DOHH2 (cell line): ENCODE measurements around the gene RNF4.

Experiments
- H3F3A ChIP-seq: fragments of 200-600 bp; sonication (generic), shearing (Covaris generic); 2 replicates; pipeline ENCODE4 v1.6.0; 2016; ENCODE audit warnings: antibody characterized with exemption, mild to moderate bottlenecking; ENCODE audit not compliant: control insufficient read depth, insufficient read depth
- H3K27ac ChIP-seq: fragments of 200-600 bp; sonication (generic); 2 replicates; pipeline ENCODE4 v1.5.1; 2014; ENCODE audit warnings: low read depth, mild to moderate bottlenecking, low read length, moderate library complexity
- H3K27me3 ChIP-seq: fragments of 200-600 bp; sonication (generic); 2 replicates; pipeline ENCODE4 v1.6.1; 2014; ENCODE audit warnings: mild to moderate bottlenecking, low read length, mixed read lengths; ENCODE audit not compliant: control insufficient read depth
- H3K36me3 ChIP-seq: fragments of 200-600 bp; sonication (generic); 2 replicates; pipeline ENCODE4 v1.6.1; 2014; ENCODE audit warnings: mild to moderate bottlenecking, low read length, moderate library complexity, mixed read lengths; ENCODE audit not compliant: control insufficient read depth
- H3K4me1 ChIP-seq: fragments of 200-600 bp; sonication (generic); 2 replicates; pipeline ENCODE4 v1.6.1; 2014; ENCODE audit warnings: mild to moderate bottlenecking, low read length, mixed read lengths; ENCODE audit not compliant: control insufficient read depth
- H3K4me2 ChIP-seq: fragments of 200-600 bp; sonication (generic); 2 replicates; pipeline ENCODE4 v1.6.0; 2014; ENCODE audit warnings: mild to moderate bottlenecking, low read length, moderate library complexity
- H3K4me3 ChIP-seq: fragments of 200-600 bp; sonication (generic); 2 replicates; pipeline ENCODE4 v1.5.1; 2014; ENCODE audit warnings: mild to moderate bottlenecking, low read length, mixed read lengths
- H3K79me2 ChIP-seq: fragments of 200-600 bp; sonication (generic); 2 replicates; pipeline ENCODE4 v1.6.1; 2014; ENCODE audit warnings: mild to moderate bottlenecking, low read length, mixed read lengths; ENCODE audit not compliant: control insufficient read depth
- H3K9me2 ChIP-seq: fragments of 200-600 bp; sonication (generic); replicated peaks from 2 replicates; pipeline ENCODE4 v1.6.1; 2014; ENCODE audit warnings: mild to moderate bottlenecking, low read length, mixed read lengths; ENCODE audit not compliant: control insufficient read depth
- H3K9me3 ChIP-seq: fragments of 200-600 bp; sonication (generic); 2 replicates; pipeline ENCODE4 v1.6.1; 2014; ENCODE audit warnings: antibody characterized with exemption, low read length, mixed read lengths; ENCODE audit not compliant: control insufficient read depth, insufficient read depth
- H4K20me1 ChIP-seq: fragments of 200-600 bp; sonication (generic); 2 replicates; pipeline ENCODE4 v1.6.0; 2014; ENCODE audit warnings: low read depth, mild to moderate bottlenecking, antibody characterized with exemption, low read length, moderate library complexity; ENCODE audit not compliant: control insufficient read depth, insufficient read depth
- EZH2phosphoT487 ChIP-seq: fragments of 200-600 bp; sonication (generic); IDR thresholded peaks from 2 replicates; pipeline ENCODE4 v1.6.1; 2017; ENCODE audit warnings: borderline replicate concordance, mild to moderate bottlenecking, antibody characterized with exemption, low read length, moderate library complexity, mixed read lengths
- TF ChIP-seq, protein P1 (sequence below): fragments of 200-600 bp; sonication (generic); IDR thresholded peaks from one replicate; pipeline ENCODE4 v1.5.1; 2014; ENCODE audit warnings: antibody characterized with exemption, mild to moderate bottlenecking, low read depth, low read length; ENCODE audit not compliant: poor library complexity, severe bottlenecking

The RNF4 gene

DNA sequence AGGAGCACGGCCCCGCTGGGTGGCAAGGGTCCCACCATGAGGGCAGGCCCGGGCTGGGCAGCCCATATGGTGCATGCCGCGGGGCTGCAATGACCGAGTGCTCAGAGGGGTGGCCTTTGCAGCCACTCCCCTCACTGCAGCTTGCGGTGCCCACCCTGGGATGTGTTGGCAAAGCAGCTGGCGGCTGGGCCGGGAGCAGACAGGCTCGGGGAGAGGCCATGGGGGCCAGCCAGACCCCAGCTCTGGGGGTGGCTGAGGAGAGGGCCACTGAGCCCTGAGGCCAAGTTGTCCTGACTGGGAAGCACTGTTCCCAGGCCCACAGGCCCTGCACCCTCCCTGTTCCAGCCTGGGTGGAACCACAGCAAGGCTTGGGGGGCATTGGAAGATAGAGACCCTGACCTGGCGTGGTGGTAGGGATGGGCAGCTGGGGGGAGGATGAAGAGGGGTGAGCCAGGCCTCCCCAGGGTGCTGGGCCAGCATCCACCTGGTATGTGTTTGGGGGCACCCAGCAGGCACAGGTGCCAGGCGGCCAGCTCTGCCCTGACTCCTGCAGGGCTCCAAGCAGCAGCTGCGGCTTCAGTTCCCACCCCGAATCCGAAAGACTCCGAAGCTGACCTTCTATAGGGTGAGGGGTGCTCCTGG lies 18.4 kb upstream of the RNF4 start:
- no peaks in the 10 kb centered on the region for H4K20me1 ChIP-seq
- no peak for TF ChIP-seq EZH2phosphoT487
- TF ChIP-seq, protein P1, sequence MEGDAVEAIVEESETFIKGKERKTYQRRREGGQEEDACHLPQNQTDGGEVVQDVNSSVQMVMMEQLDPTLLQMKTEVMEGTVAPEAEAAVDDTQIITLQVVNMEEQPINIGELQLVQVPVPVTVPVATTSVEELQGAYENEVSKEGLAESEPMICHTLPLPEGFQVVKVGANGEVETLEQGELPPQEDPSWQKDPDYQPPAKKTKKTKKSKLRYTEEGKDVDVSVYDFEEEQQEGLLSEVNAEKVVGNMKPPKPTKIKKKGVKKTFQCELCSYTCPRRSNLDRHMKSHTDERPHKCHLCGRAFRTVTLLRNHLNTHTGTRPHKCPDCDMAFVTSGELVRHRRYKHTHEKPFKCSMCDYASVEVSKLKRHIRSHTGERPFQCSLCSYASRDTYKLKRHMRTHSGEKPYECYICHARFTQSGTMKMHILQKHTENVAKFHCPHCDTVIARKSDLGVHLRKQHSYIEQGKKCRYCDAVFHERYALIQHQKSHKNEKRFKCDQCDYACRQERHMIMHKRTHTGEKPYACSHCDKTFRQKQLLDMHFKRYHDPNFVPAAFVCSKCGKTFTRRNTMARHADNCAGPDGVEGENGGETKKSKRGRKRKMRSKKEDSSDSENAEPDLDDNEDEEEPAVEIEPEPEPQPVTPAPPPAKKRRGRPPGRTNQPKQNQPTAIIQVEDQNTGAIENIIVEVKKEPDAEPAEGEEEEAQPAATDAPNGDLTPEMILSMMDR: no peak
- no peaks in the 10 kb centered on the region; the same call in 1 of the 2 replicates for H3K9me2 ChIP-seq
- no peaks in the 10 kb centered on the region for H3K27me3 ChIP-seq
- no peak overlapping the region for H3K4me2 ChIP-seq
- no peaks in the 10 kb centered on the region for H3F3A ChIP-seq
- no peaks in the 10 kb centered on the region for H3K79me2 ChIP-seq
- no peaks in the 10 kb centered on the region for H3K36me3 ChIP-seq
- H3K9me3 ChIP-seq: peaks cover 4% of the 10 kb centered on the region; the same call in 1 of the 2 replicates
- no peaks in the 10 kb centered on the region for H3K4me1 ChIP-seq
- H3K4me3 ChIP-seq: no peak overlapping the region
- H3K27ac ChIP-seq: no peak overlapping the region

DNA sequence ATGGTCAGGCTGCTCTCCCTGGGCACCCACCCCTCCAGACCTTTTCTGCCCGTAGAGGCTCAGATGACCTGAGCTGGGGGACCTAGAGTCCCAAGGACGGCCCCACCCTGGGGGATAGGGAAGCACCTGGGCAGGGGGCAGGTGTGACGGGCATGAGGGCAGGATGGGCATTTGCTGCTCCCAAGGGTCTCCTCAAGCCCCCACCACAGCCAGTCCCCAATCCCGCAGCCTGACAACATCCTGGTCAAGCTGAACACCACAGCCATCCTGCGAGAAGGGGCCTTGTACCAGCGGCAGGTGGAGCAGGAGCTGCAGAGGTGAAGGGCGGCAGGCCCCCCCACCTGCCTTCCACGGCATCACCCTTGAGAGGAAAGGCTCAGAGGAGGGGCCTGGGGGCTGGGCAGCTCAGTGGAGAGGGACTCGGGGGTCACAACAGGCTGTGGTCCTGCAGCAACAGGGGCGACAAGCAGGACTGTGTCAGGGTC lies 17.8 kb upstream of the RNF4 start:
- Histone ChIP-seq H3K4me2 (no peak overlapping the region), H3K4me1 (no peaks in the 10 kb centered on the region), H3K79me2 (no peaks in the 10 kb centered on the region), H3K27ac (no peak overlapping the region), H3K9me3 (peaks cover 4% of the 10 kb centered on the region; the same call in 1 of the 2 replicates), H3K36me3 (no peaks in the 10 kb centered on the region), H4K20me1 (no peaks in the 10 kb centered on the region), H3F3A (no peaks in the 10 kb centered on the region), H3K4me3 (no peak overlapping the region), H3K27me3 (no peaks in the 10 kb centered on the region), H3K9me2 (no peaks in the 10 kb centered on the region; the same call in 1 of the 2 replicates)
- no peak for TF ChIP-seq EZH2phosphoT487
- TF ChIP-seq, protein P1: no peak

DNA sequence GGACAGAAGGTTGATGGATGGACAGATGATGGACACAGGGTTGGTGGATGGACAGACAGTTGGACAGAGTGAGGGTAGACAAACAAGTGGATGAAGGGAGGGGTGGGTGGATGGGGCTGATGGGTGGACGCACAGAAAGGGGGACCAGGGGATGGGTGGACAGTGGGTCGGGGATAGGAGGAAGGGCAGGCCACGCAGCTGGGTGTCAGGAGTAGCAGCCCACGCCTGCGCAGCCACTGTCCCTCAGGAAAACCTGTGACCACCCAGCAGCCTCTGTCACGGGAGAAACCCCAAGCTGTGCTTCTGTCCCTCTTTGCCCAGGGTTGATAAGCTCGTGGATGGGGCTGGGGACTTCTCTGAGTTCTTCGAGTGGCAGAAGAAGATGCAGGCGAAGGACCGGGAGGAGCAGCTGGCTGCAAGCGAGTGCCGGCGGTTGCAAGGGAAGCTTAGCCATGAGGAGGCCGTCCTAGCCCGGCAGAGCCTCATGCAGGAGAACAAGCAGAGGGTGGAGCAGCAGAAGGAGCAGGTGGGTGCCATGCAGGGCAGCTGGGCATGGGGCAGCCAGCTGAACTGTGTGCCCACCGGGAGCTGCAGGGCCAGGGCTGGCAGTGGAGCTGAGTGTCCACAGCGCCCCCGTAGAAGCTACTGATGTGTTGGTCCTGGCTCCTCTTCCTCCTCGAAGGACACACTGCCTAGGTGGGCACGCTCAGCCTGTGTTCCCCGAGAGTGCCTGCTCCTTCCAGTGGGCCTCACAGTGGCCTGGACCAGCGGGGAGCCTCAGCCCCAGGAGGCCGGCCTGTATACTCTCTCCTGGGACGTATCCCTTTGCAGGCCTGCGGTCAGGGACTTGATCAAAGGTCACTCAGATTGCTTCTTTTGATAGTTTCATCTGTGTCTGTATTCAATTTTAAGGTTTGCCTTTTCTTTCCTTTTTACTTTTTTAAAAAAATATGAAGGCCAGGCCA lies 16.8 kb upstream of the RNF4 start:
- Histone ChIP-seq H3K4me3 (no peak overlapping the region), H3K9me2 (no peaks in the 10 kb centered on the region; the same call in 1 of the 2 replicates), H3K4me1 (no peaks in the 10 kb centered on the region), H3K27me3 (no peaks in the 10 kb centered on the region), H3K4me2 (no peak overlapping the region), H3K36me3 (no peaks in the 10 kb centered on the region), H4K20me1 (no peaks in the 10 kb centered on the region), H3K79me2 (no peaks in the 10 kb centered on the region), H3K27ac (no peak overlapping the region), H3K9me3 (peaks cover 2% of the 10 kb centered on the region; the same call in 1 of the 2 replicates), H3F3A (no peaks in the 10 kb centered on the region)
- TF ChIP-seq, protein P1: no peak
- TF ChIP-seq EZH2phosphoT487: no peak
